NOMO-1 (cell line): ENCODE measurements around the gene OSGEPL1.
A peak's percentile ranks its signal among the peaks of the same experiment; 100 is the strongest.
"Not testable (repeated sequence)": the region's sequence is repeated elsewhere in the genome, so short reads cannot be mapped to it uniquely, and the experiment has no call there.

Source experiments
- DNase-seq, 2 experiments: peaks; one replicate each; lab custom pipeline; 2025; ENCODE audit not compliant: unreplicated experiment in 2 of 2; lab: John Stamatoyannopoulos, UW

OSGEPL1 gene

GRCh38 chr2:189762551-189763298, at the start of gene OSGEPL1:
TSS of gene OSGEPL1 (minus strand) at chr2:189762792. CDS start at chr2:189761640, 1,152 bp downstream.
- peak; percentile 89 to 95 for DNase-seq

GRCh38 chr2:189803431-189803830, 40.8 kb upstream of the OSGEPL1 start:
- no peak for DNase-seq

GRCh38 chr2:189802396-189802912, 39.9 kb upstream of the OSGEPL1 start:
- DNase-seq: no peak

- no peak for DNase-seq
Observed at GRCh38 chr2:189799531-189799930, 36.9 kb upstream of the OSGEPL1 start.

GRCh38 chr2:189799030-189799331, 36.4 kb upstream of the OSGEPL1 start:
- DNase-seq: no peak

- DNase-seq: peak in 1 of 2 experiments; percentile 46
Observed at GRCh38 chr2:189798312-189799029, 35.9 kb upstream of the OSGEPL1 start.

GRCh38 chr2:189797902-189798301, 35.3 kb upstream of the OSGEPL1 start:
- no peak for DNase-seq

- DNase-seq: no peak
Observed at GRCh38 chr2:189794310-189794709, 31.7 kb upstream of the OSGEPL1 start.

- no peak for DNase-seq
Observed at GRCh38 chr2:189791338-189792042, 28.9 kb upstream of the OSGEPL1 start.

GRCh38 chr2:189783927-189784867, 21.6 kb upstream of the OSGEPL1 start, which contains the start of the genes ORMDL1 and PMS1:
TSS of gene ORMDL1 (minus strand) at chr2:189784339. CDS start at chr2:189782595, 1,744 bp downstream.
TSS of gene PMS1 (plus strand) at chr2:189784450. CDS start at chr2:189791810, 7,360 bp downstream.
- peak; percentile 90 to 93 for DNase-seq

GRCh38 chr2:189783451-189783926, 20.9 kb upstream of the OSGEPL1 start:
- peak; percentile 36 to 55 for DNase-seq

GRCh38 chr2:189782221-189782671, 19.7 kb upstream of the OSGEPL1 start:
- peak; percentile 12 to 59 for DNase-seq

- no peak for DNase-seq
Observed at GRCh38 chr2:189772212-189772611, 9.6 kb upstream of the OSGEPL1 start.

GRCh38 chr2:189770590-189771322, 8.2 kb upstream of the OSGEPL1 start:
- no peak for DNase-seq

GRCh38 chr2:189763908-189764661, 1.5 kb upstream of the OSGEPL1 start:
- DNase-seq: no peak

GRCh38 chr2:189762229-189762550, 402 bp downstream of the OSGEPL1 start:
- DNase-seq: no peak

GRCh38 chr2:189760154-189760553, 2.4 kb downstream of the OSGEPL1 start:
- not testable (repeated sequence) for DNase-seq

GRCh38 chr2:189756311-189756952, 6.2 kb downstream of the OSGEPL1 start:
- DNase-seq: no peak
